Activated naive CD8-positive, alpha-beta T cell treated with anti-CD3 and anti-CD28 coated beads for 36 hours (primary cell): Measurements from ENCODE around the gene MALT1. TPM values are rescaled to one million over a fixed set of nuclear protein-coding genes. Genes with fewer than 3 reads are reported as not detected.

Source experiments
- DNase-seq: peaks from one replicate; pipeline ENCODE4 v3.0.0; 2021
- H3K27ac Mint-ChIP-seq: one replicate; pipeline ENCODE4 v1.8.0; 2022; ENCODE audit warnings: mild to moderate bottlenecking, moderate library complexity, mixed read lengths
- H3K27me3 Mint-ChIP-seq: one replicate; pipeline ENCODE4 v1.8.0; 2022; ENCODE audit warnings: mild to moderate bottlenecking, mixed read lengths
- H3K36me3 Mint-ChIP-seq: one replicate; pipeline ENCODE4 v1.8.0; 2021; ENCODE audit warnings: mild to moderate bottlenecking, mixed read lengths
- H3K4me1 Mint-ChIP-seq: one replicate; pipeline ENCODE4 v1.8.0; 2021; ENCODE audit warnings: mixed read lengths
- H3K4me3 Mint-ChIP-seq: one replicate; pipeline ENCODE4 v1.8.0; 2022; ENCODE audit warnings: mild to moderate bottlenecking, moderate library complexity, mixed read lengths
- H3K9me3 Mint-ChIP-seq: one replicate; pipeline ENCODE4 v1.8.0; 2022; ENCODE audit warnings: mixed read lengths
- total RNA-seq, 2 experiments: library from RNA; stranded (reverse); gene quantifications; one replicate each; pipeline ENCODE4 v1.2.3, GENCODE V29; 2021

MALT1 gene
- total RNA-seq, 2 experiments from 2014 or later, result 46.2 to 46.5 TPM

DNA sequence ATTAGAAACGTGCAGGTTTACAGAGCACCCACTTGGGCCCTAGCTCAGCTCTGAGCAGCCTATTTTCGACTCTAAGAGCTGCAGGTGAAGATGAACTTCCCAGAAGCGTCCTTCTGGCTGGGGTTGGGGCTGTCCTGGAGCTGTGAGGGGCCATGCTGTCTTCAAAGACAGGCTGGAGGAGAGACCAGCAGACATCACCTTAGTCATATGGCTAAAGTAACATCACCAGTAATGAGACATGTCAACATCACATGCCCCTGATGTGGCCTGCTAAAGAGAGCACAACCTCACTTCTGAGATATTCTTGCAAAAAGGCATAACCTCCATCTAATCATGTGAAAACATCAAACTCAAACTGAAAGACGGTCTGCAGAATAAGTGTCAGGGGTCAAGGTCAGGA, 106.2 kb downstream of the MALT1 start:
- no peaks in the 10 kb centered on the region for H3K9me3 Mint-ChIP-seq
- H3K27ac Mint-ChIP-seq, result no peak overlapping the region
- peaks cover 26% of the 10 kb centered on the region for H3K27me3 Mint-ChIP-seq
- H3K36me3 Mint-ChIP-seq, result no peaks in the 10 kb centered on the region
- H3K4me1 Mint-ChIP-seq, result no peaks in the 10 kb centered on the region
- DNase-seq, result no peak
- H3K4me3 Mint-ChIP-seq, result no peak overlapping the region

DNA sequence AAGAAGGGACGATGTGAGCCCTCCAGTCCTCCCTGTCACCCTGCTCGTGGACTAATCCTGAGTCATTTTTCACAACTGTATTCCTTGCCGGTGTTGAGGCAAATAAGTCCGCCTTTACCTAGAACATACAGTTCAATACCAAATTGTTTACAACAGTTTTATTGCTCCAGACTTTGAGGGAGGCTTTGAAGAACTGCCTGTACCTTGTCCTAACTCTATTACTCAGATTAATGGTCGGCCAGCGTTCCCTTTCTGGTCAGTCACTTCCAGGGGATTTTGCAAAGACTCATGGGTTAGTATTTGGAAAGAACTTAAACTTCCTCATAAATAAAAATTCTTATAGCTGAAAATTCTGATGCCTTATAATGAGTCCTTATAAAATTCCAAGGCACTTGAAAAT, 108.3 kb downstream of the MALT1 start:
- no peak for DNase-seq
- peaks cover 17% of the 10 kb centered on the region for H3K27me3 Mint-ChIP-seq
- H3K4me1 Mint-ChIP-seq, result no peaks in the 10 kb centered on the region
- no peaks in the 10 kb centered on the region for H3K9me3 Mint-ChIP-seq
- no peak overlapping the region for H3K27ac Mint-ChIP-seq
- H3K4me3 Mint-ChIP-seq, result no peak overlapping the region
- no peaks in the 10 kb centered on the region for H3K36me3 Mint-ChIP-seq

DNA sequence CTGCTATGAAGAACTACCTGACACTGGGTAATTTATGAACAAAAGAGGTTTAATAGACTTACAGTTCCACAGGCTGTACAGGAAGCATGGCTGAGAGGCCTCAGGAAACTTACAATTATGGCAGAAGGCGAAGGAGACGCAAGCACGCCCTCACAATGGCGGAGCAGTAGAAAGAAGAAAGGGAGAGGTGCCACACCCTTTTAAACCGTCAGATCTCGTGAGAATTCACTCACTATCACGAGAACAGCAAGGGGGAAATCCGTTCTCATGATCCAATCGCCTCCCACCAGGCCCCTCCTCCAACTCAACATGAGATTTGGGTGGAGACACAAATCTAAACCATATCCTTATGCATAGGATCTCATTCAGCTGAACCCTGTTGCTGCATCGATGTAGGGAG, 108.8 kb downstream of the MALT1 start:
- Mint-ChIP-seq H3K9me3 (no peaks in the 10 kb centered on the region), H3K4me3 (no peak overlapping the region), H3K36me3 (no peaks in the 10 kb centered on the region), H3K4me1 (no peaks in the 10 kb centered on the region), H3K27me3 (peaks cover 17% of the 10 kb centered on the region), H3K27ac (no peak overlapping the region)
- DNase-seq, result no peak

DNA sequence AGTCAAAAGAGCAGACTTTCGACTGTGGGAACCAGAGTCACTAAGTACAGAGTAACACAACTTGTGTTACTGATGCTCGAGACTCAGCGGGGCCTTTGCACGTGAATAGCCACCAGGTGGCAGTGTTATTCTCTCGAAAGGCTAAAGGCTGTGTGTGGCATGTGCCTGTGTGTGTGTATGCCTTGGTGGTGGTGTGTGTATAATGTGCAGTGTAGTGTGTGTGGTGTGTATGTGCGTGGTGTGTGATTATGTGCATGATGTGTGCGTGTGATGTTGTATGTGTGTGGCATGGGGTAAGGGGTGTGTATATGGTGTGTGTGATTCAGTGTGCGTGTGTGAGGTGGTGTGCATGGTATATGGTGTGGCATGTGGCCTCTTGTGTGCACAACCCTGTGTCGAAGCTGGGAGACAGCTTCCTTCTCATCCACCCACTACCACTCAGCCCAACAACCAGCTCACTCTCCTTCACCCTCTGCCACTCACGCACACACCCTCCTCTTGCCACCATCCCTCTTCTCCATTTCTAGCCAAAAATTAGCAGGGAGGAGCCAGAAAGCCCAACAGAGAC, 110.4 kb downstream of the MALT1 start:
- H3K4me1 Mint-ChIP-seq, result no peaks in the 10 kb centered on the region
- DNase-seq, result peak; percentile 55
- H3K27me3 Mint-ChIP-seq, result peaks cover 17% of the 10 kb centered on the region
- H3K36me3 Mint-ChIP-seq, result no peaks in the 10 kb centered on the region
- H3K27ac Mint-ChIP-seq, result no peak overlapping the region
- no peak overlapping the region for H3K4me3 Mint-ChIP-seq
- H3K9me3 Mint-ChIP-seq, result no peaks in the 10 kb centered on the region

DNA sequence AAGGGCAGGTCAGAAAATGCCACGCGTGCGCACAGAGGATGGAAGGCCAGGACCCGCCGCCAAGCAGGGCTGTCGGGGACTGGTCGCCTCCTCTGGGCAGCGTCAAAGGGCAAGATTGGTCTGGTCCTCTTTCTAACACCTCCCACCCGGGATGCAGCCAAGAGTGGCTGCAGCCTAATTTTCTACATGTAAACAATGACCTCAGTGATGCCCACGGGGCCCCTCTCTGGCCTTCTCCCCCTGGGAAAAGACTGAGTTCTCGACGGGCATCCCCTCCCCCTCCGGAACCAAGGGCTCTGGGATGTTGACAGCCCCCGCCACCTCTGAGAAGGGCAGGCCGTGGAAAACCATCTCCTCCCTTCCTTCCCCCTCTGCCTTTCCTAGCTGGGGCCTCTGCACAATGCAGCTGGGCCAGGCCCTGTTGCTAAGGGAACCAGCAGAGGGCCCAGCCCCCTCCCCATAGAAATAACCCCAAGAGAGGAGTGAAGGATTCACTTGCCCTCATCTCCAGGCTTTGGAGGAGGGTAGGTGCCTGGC, 113.4 kb downstream of the MALT1 start:
- H3K9me3 Mint-ChIP-seq, result no peaks in the 10 kb centered on the region
- H3K4me1 Mint-ChIP-seq, result no peaks in the 10 kb centered on the region
- no peaks in the 10 kb centered on the region for H3K36me3 Mint-ChIP-seq
- H3K4me3 Mint-ChIP-seq, result no peak overlapping the region
- H3K27ac Mint-ChIP-seq, result no peak overlapping the region
- no peak for DNase-seq
- peaks cover 24% of the 10 kb centered on the region for H3K27me3 Mint-ChIP-seq

DNA sequence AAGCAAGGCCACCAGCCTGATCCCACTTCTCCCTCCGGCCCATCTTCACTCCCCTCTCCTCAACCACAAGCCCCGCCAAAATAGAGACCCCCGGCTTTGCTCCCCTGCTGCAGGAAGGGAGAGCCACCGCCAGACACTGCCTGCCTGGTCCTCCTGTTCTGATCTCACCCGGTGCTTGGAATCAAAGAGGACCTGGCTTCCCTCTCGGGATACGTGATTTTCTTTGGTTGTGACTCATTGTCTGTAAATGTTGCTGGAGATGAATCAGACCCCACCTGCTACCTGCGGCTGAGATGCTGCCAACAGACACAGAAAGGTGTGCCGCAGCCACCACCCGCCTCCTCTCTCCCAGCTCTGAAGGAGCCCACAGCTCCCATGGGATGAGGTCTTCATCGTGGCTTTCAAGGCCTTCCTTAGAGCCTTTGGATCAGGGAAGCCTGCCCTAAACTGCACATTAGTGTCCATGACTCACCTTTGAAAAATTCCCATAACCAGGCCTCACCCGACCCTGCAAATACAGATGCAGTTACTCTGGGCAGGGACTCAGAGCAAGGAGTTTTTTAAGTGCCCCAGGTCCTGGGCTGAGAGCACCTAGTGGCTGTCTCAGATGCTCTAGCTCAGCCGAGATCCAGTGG, 114.0 kb downstream of the MALT1 start:
- no peak overlapping the region for H3K4me3 Mint-ChIP-seq
- no peaks in the 10 kb centered on the region for H3K4me1 Mint-ChIP-seq
- no peak for DNase-seq
- peaks cover 21% of the 10 kb centered on the region for H3K27me3 Mint-ChIP-seq
- H3K9me3 Mint-ChIP-seq, result no peaks in the 10 kb centered on the region
- H3K27ac Mint-ChIP-seq, result no peak overlapping the region
- H3K36me3 Mint-ChIP-seq, result no peaks in the 10 kb centered on the region

DNA sequence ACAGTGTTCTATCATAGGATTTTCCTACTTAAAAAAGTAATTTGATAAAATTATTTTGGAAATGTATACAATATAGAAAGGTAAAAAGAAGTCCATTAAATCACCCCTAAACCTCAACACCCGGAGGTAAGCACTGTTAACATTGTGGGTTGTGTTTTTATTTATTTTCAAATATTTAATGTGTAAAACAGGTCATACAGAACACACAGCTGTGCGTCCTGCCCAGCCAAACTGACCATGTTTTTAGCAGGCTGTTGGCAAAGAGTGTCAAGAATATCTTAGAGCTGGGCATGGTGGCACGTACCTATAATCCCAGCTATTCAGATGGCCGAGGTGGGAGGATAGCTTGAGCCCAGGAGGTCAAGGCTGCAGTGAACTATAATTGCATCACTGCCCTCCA, 114.6 kb downstream of the MALT1 start:
- H3K9me3 Mint-ChIP-seq, result no peaks in the 10 kb centered on the region
- no peak overlapping the region for H3K4me3 Mint-ChIP-seq
- H3K4me1 Mint-ChIP-seq, result no peaks in the 10 kb centered on the region
- H3K36me3 Mint-ChIP-seq, result no peaks in the 10 kb centered on the region
- peaks cover 21% of the 10 kb centered on the region for H3K27me3 Mint-ChIP-seq
- no peak overlapping the region for H3K27ac Mint-ChIP-seq
- no peak for DNase-seq

DNA sequence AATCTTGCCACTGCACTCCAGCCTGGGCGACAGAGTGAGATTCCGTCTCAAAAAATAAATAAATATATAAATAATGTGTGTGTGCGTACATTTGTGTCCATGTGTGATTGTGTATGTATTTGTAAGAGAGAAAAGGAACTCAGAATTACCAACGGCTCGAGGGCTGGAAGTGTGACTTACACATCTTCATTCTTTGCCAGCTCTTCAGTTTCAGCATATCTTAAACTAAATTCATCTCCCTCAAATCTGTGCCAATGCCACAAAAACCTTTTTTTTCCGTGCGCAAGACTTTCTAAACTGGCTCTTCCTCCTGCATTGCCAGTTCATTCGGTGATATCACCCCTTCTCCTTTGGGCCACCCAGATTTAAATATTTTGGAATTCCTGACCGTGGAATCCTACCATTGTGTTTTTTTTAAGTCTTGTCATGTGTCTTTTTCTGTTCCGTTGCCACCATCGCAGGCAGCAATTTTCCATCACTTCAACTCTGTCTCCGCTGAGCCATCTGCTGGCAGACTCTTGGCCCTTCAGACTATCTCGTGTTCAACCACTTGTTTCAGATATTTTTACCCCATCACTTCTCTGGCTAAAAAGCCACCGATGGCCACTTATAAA, 116.4 kb downstream of the MALT1 start:
- Mint-ChIP-seq H3K4me1 (no peaks in the 10 kb centered on the region), H3K9me3 (no peaks in the 10 kb centered on the region), H3K4me3 (no peak overlapping the region), H3K27me3 (peaks cover 23% of the 10 kb centered on the region), H3K27ac (no peak overlapping the region), H3K36me3 (no peaks in the 10 kb centered on the region)
- no peak for DNase-seq

DNA sequence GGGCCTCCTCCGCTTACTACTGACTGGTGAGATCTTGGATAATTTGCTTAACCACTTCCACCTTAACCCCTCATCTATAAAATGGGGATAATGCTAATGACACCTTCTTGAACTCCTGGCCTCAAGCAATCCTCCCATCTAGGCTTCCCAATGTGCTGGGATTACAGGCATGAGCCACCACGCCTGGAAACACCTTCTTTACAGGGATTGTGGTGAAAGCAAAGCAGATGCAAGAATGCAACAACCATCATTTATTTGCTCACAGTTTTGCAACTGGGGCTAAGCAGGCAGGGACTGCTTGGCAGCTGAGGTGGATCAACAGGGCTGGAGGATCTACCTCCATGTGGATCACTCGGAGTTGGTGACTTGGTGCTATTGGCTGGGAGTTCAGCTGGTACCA, 117.2 kb downstream of the MALT1 start:
- Mint-ChIP-seq H3K4me1 (no peaks in the 10 kb centered on the region), H3K36me3 (no peaks in the 10 kb centered on the region), H3K4me3 (no peak overlapping the region), H3K27ac (no peak overlapping the region), H3K9me3 (no peaks in the 10 kb centered on the region), H3K27me3 (peaks cover 27% of the 10 kb centered on the region)
- DNase-seq, result no peak

DNA sequence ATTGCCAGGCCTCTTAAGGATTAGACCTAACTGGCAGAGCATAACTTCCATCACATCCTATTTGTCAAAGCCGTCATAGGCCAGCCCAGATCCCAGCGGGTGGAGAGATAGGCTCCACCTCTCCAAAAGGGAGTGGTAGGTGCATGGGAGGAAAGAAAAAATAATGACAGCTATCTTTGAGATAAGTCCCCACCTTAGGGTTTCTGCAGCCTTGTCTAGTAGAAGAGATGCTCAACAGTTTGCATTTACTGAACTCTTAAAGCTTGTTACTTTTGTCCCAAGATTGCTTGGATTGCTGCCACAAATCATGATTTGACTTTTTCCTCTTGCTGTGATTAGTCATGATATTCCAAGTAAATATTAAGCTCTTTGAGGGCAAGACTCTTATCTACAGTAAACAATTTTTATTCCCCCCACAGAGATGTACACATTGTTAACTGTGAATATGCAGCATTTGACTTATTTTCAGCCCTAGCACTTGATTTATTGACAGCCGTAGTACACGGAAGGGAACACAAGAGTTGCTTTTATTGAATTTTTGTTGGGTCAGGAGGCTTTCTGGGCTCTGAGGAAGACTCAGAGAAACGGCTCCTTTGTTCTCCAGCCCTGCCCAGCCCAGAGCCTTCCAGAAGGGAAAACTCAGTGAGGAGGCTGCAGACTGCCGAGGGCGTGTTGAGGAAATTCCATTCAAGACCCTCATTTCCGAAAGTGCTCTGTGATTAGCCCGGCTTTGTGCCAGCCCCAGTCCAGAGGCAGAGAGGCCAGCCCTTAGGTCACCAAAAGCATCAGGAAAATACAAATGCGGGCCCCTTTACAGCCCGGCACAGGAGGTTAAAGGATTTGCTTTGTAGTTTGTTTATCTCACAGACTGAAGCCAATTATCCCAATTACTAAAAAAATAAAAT, 118.0 kb downstream of the MALT1 start:
- no peak overlapping the region for H3K4me3 Mint-ChIP-seq
- H3K4me1 Mint-ChIP-seq, result no peaks in the 10 kb centered on the region
- no peak for DNase-seq
- H3K9me3 Mint-ChIP-seq, result no peaks in the 10 kb centered on the region
- H3K36me3 Mint-ChIP-seq, result no peaks in the 10 kb centered on the region
- H3K27me3 Mint-ChIP-seq, result peaks cover 31% of the 10 kb centered on the region
- H3K27ac Mint-ChIP-seq, result no peak overlapping the region

DNA sequence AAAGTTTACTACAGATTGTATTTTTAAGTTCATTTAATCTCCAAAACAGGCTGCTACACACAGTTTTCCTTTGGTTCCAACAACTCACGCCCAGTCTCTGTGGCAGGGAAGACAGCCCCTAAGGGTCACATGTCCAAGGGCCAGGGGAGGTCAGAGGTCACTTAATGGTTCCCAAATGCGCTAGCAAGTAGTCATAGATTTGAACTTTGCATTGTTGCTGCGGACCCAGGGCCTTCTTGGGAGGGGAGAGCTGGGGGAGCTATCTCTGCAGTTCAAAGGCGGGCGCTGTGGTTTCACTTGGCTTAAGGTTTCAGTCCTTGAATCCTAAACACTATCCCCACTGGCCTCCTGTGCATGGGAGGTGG, 118.6 kb downstream of the MALT1 start:
- H3K27ac Mint-ChIP-seq, result no peak overlapping the region
- no peaks in the 10 kb centered on the region for H3K9me3 Mint-ChIP-seq
- H3K4me1 Mint-ChIP-seq, result no peaks in the 10 kb centered on the region
- H3K27me3 Mint-ChIP-seq, result peaks cover 34% of the 10 kb centered on the region
- H3K36me3 Mint-ChIP-seq, result no peaks in the 10 kb centered on the region
- no peak for DNase-seq
- H3K4me3 Mint-ChIP-seq, result no peak overlapping the region

DNA sequence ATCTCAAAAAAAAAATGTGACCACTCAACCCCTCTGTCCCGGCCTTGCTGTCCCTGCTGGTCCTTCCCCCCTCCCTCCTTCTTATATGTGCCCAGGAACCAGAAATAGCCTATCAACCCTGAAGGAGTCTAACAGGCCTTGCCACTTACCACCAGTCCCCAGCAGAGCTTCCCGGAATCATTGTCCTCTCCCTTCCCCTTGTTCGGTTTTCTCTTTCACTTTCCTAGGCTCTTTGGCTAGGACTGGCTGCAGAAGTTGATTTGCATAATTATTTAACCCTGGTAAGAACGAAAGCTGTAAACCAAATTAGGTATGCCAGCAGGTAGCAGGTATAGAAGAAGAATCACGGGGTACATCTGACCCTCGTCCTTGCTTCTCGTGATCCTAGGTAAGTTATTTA, 120.8 kb downstream of the MALT1 start:
- no peaks in the 10 kb centered on the region for H3K36me3 Mint-ChIP-seq
- no peak for DNase-seq
- H3K9me3 Mint-ChIP-seq, result no peaks in the 10 kb centered on the region
- no peak overlapping the region for H3K27ac Mint-ChIP-seq
- no peak overlapping the region for H3K4me3 Mint-ChIP-seq
- H3K27me3 Mint-ChIP-seq, result peaks cover 40% of the 10 kb centered on the region
- no peaks in the 10 kb centered on the region for H3K4me1 Mint-ChIP-seq

DNA sequence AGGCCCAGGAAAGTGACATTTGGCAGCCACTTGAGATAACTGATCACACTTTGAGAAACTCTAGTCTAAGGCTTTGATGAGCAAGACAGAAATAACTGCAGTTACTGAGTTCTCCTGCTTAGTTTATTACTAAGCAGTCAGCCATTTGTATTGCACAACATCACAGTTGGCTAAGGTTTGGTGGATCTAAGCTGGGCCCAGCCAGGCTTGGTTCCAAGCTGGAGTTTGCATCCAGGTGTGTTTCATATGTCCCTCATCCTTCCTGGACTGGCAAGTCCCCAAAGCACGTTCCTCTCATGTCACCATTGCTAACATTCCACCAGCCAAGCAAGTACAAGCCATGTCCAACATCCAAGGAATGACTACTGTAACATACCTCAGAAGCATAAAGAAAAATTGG, 122.1 kb downstream of the MALT1 start:
- no peak overlapping the region for H3K27ac Mint-ChIP-seq

DNA sequence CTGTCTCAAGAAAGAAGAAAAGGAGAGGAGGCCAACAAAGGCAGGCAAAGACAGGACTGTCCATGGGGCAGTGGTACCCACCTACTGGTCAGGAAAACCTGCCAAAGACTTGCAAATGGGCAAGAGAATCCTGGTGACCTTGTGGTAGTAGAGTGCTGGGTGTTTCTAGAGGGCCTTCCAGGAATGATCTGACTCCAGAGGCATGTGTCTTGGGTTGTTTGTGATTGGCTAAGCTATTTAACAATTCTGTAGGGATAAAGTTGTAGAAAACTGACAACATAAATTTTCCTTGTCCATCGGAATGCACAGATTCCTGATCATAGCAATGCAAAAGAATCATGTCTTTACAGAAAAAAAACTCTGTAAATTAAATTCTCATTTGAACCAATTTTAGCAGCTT, 125.0 kb downstream of the MALT1 start:
- H3K36me3 Mint-ChIP-seq, result no peaks in the 10 kb centered on the region
- H3K27me3 Mint-ChIP-seq, result peaks cover 44% of the 10 kb centered on the region
- DNase-seq, result no peak
- no peak overlapping the region for H3K4me3 Mint-ChIP-seq
- H3K9me3 Mint-ChIP-seq, result no peaks in the 10 kb centered on the region
- H3K4me1 Mint-ChIP-seq, result no peaks in the 10 kb centered on the region
- no peak overlapping the region for H3K27ac Mint-ChIP-seq

More for the DNA sequence above, 122.1 kb downstream of the MALT1 start:
- no peak overlapping the region for H3K4me3 Mint-ChIP-seq
- H3K9me3 Mint-ChIP-seq, result no peaks in the 10 kb centered on the region
- no peaks in the 10 kb centered on the region for H3K4me1 Mint-ChIP-seq
- no peak for DNase-seq
- peaks cover 35% of the 10 kb centered on the region for H3K27me3 Mint-ChIP-seq
- H3K36me3 Mint-ChIP-seq, result no peaks in the 10 kb centered on the region

DNA sequence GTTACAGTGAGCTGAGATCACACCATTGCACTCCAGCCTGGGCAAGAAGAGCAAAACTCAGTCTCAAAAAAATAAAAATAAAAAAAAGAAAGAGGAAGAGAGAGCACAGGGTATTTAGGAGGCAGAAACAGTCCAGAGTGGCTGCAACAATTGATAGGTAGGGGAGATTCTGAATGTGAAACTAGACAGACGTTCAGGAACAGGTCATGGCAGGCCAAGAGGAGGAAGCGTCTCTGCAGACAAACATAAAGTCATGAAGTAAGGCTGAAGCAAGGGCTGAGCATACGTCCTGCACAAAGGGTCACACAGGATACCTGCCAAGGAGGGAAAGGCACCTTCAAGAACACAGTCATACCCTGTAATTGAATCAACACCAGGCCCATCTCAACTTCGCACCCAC, 129.3 kb downstream of the MALT1 start:
- Mint-ChIP-seq H3K36me3 (no peaks in the 10 kb centered on the region), H3K27ac (no peak overlapping the region), H3K27me3 (peaks cover 51% of the 10 kb centered on the region), H3K4me3 (no peak overlapping the region), H3K4me1 (no peaks in the 10 kb centered on the region), H3K9me3 (no peaks in the 10 kb centered on the region)
- DNase-seq, result no peak
